ENCODE data around the gene LRRC45.

LRRC45 gene

DNA sequence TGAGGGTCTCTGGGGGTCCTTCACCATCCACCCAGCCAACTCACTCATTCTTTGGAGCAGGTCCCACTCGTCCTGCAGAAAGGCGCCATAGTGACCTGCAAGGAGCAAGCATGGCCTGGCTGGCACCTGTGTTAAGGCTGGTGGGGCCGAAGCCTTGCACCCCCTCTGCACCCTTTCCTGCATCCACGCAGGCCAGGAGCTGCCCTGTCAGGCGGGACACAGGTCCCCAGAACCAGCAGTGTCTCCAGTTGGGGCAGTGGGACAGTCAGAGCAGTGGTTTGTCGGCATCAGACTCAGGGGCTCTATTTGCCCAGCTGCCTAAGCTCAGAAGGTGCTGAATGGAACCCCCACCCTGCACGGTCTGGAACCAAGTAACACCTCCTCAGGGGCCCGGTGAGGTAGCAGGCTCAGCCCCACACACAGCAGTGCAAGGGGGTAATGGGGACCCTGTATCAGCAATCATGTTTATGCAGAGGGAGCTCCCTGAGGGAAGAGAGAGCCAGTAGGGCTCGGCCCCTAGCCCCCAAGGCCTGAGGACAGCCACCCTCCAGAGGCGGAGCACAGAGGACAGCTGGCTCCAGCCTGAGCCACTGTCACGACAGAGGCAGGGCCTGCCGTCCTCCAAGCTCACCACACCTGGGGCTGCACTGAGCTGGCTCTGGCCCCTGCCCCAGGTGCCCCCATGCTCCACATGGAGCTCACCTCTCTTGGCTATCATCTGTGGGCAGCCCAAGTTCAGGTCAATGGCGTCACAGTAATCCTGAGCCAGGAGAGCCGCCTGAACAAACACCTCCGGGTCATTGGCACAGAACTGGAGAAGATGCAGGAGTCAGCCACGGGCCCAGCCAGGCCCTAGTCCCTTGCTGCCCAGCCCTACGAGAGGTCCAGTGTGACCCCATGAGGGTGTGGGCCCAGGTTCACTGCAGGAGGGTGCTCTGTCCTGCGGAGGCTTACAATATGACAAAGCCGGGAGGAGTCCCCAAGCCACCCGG lies 40.6 kb downstream of the LRRC45 start:
- no peak overlapping the region for H3K4me3 ChIP-seq (ENCODE audit: low read depth, low read length)
- H3K9me3 ChIP-seq (ENCODE audit: severe bottlenecking): peaks cover 5% of the 10 kb centered on the region
- peaks cover 57% of the 10 kb centered on the region for H3K36me3 ChIP-seq
- no peak overlapping the region for H3K27ac ChIP-seq
- DNase-seq: no peak
- H3K27me3 ChIP-seq (ENCODE audit: insufficient read depth, low read depth, severe bottlenecking): no peaks in the 10 kb centered on the region
- TF ChIP-seq, protein P1, sequence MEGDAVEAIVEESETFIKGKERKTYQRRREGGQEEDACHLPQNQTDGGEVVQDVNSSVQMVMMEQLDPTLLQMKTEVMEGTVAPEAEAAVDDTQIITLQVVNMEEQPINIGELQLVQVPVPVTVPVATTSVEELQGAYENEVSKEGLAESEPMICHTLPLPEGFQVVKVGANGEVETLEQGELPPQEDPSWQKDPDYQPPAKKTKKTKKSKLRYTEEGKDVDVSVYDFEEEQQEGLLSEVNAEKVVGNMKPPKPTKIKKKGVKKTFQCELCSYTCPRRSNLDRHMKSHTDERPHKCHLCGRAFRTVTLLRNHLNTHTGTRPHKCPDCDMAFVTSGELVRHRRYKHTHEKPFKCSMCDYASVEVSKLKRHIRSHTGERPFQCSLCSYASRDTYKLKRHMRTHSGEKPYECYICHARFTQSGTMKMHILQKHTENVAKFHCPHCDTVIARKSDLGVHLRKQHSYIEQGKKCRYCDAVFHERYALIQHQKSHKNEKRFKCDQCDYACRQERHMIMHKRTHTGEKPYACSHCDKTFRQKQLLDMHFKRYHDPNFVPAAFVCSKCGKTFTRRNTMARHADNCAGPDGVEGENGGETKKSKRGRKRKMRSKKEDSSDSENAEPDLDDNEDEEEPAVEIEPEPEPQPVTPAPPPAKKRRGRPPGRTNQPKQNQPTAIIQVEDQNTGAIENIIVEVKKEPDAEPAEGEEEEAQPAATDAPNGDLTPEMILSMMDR (IDR thresholded peaks at IDR 0.05; ENCODE audit: low read depth, low read length): no peak

DNA sequence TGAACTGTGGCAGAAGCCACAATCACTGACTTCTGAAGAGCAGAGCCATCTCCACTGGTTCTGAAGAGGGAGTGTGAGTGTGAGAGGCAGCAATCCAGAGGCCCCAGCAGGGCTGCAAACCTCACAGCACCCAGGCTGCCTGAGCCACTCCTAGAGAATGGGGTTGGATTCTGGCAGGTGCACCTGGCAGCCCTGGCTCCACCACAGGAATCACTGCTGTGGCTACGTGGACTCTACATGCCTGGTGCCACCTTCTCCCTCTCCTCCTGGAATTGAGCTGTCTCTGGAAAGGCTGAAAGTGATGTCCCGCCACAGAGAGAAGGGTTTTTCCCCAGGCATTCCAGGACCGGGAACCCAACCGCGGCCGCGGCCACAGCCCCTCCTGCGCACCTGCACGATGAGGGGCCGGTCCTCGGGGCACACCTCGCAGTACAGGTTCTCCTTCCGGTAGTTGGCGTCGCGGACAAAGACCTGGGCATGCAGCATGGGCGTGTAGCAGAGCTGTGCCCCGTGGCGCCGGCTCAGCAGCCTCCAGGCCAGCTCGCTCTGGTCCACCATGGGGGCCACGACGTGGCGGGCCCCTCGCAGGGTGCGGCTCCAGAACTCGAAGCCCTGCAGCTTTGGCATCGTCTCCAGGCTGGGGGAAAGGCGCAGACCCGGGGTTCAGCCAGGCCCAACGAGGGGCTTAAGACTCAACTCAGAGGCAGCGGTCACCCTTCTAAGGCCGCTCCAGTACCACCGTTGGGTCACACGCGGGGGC lies 41.5 kb downstream of the LRRC45 start:
- peak overlapping the region; percentile 93 for H3K4me3 ChIP-seq (ENCODE audit: low read depth, low read length)
- H3K36me3 ChIP-seq: peaks cover 48% of the 10 kb centered on the region
- DNase-seq: no peak
- peak overlapping the region; percentile 72 for H3K27ac ChIP-seq
- H3K9me3 ChIP-seq (ENCODE audit: severe bottlenecking): peaks cover 5% of the 10 kb centered on the region
- TF ChIP-seq, protein P1 (IDR thresholded peaks at IDR 0.05; ENCODE audit: low read depth, low read length): no peak
- H3K27me3 ChIP-seq (ENCODE audit: insufficient read depth, low read depth, severe bottlenecking): no peaks in the 10 kb centered on the region

DNA sequence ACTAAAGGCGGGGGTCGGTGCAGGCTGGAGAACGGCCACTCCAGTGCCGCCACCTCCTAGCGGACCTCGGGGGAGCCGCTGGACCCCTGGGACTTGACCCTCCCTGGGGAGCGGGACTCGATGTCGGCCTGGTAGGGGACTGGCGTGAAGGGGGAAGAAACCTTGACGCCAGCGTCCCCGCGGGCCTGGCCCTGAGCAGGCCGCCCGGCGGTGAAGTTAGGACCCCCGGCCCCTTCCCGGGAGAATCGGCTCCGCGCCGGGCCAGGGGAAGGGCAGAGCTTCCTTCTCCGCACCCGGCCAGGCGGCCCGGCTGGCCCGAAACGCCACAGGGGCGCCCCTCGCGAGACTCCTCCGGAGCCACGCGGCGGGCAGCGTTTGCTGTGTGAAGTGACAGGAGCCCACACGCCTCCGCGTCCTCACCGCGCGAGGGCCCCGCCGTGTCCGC lies 42.1 kb downstream of the LRRC45 start:
- TF ChIP-seq, protein P1 (IDR thresholded peaks at IDR 0.05; ENCODE audit: low read depth, low read length): no peak
- Histone ChIP-seq H3K36me3 (peaks cover 42% of the 10 kb centered on the region), H3K9me3 (ENCODE audit: severe bottlenecking) (peaks cover 5% of the 10 kb centered on the region), H3K27ac (peak overlapping the region; percentile 72), H3K4me3 (ENCODE audit: low read depth, low read length) (peak overlapping the region; percentile 93), H3K27me3 (ENCODE audit: insufficient read depth, low read depth, severe bottlenecking) (no peaks in the 10 kb centered on the region)
- DNase-seq: no peak

DNA sequence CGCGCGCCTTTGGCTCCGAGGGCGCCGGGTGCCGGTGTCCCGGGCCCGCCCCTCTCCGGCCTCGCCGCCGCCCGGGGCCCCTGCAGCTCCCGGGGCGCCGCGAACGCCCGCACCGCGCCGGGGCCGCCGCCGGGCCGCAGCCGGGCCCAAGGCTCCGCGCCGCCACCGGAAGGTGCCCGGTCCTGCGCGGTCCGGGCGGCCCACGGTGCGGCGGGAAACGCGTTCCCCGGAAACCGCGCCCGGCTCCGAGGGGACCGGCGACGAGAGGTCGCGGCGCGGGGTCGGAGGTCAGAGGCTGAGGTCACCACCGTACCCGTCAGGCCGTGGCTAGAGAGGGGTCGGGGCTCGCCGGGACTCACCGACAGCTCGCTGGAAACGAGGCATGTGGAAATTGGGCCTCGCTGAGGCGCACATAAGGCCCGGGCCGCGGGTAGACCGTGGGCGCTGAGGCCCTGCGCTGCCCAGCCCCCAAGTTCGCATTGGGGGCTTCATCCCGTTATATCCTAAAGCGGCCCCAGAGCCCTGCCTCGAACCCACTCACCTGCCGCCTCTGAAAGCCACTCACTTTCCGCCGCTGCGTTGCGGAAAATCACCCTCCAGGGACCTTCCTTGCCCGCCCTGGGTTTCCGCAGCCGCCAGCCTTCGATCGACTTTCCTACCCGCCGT lies 42.7 kb downstream of the LRRC45 start, which contains the start of gene DUS1L:
TSS of gene DUS1L (minus strand) at position 167 of the 666 bp plus-strand sequence. CDS start 745 bp downstream, outside the sequence.
- TF ChIP-seq, protein P1 (IDR thresholded peaks at IDR 0.05; ENCODE audit: low read depth, low read length): no peak
- H3K4me3 ChIP-seq (ENCODE audit: low read depth, low read length): peak within 1 kb of the TSS; percentile 93
- H3K9me3 ChIP-seq (ENCODE audit: severe bottlenecking): peaks cover 5% of the 10 kb centered on the region
- peaks cover 36% of the 10 kb centered on the region for H3K36me3 ChIP-seq
- DNase-seq: no peak
- H3K27ac ChIP-seq: peak within 1 kb of the TSS; percentile 72
- H3K27me3 ChIP-seq (ENCODE audit: insufficient read depth, low read depth, severe bottlenecking): no peaks in the 10 kb centered on the region

DNA sequence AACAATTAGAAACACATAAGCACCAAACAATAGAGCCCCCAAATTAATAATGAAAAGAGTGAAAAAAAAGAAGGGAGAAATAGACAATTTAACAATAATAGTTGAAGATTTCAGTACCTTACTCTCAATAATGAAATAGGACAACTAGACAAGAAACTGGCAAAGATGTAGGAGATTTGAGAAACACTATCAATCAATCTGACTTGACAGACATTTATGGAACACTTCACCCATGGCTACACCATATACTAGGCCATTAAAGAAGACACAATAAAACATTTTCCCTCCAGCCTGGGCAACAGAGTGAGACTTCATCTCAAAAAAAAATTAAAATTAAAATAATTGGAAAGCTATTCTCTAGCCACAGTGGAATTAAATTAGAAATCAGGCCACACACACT lies 47.5 kb downstream of the LRRC45 start:
- Histone ChIP-seq H3K27ac (no peak overlapping the region), H3K4me3 (ENCODE audit: low read depth, low read length) (no peak overlapping the region), H3K36me3 (no peaks in the 10 kb centered on the region), H3K27me3 (ENCODE audit: insufficient read depth, low read depth, severe bottlenecking) (no peaks in the 10 kb centered on the region), H3K9me3 (ENCODE audit: severe bottlenecking) (peaks cover 5% of the 10 kb centered on the region)
- no peak for DNase-seq
- TF ChIP-seq, protein P1 (IDR thresholded peaks at IDR 0.05; ENCODE audit: low read depth, low read length): no peak

Data from WERI-Rb-1 (cell line).